Activated naive CD8-positive, alpha-beta T cell treated with anti-CD3 and anti-CD28 coated beads, Interleukin-2, amount 50 U/mL, for 16 hours (primary cell): ENCODE data around the gene ECI1.

Experiments
- DNase-seq: peaks from one replicate; pipeline ENCODE4 v3.0.0-alpha.2; 2020; ENCODE audit warnings: low read depth, low spot score

ECI1 gene

GRCh38 chr16:2196162-2196980 is 55.0 kb downstream of the ECI1 start, which contains the start of gene CASKIN1:
CASKIN1 (minus strand) TSS chr16:2196605; CDS start chr16:2196432, 173 bp downstream.
- no peak for DNase-seq

- no peak for DNase-seq
Measured at GRCh38 chr16:2195322-2196161, 55.8 kb downstream of the ECI1 start.

- no peak for DNase-seq
Measured at GRCh38 chr16:2194852-2195321, 56.5 kb downstream of the ECI1 start.

- DNase-seq, result no peak
Measured at GRCh38 chr16:2194166-2194834, 57.1 kb downstream of the ECI1 start.

- no peak for DNase-seq
Measured at GRCh38 chr16:2191446-2191706, 60.0 kb downstream of the ECI1 start.

- DNase-seq, result no peak
Measured at GRCh38 chr16:2190659-2191445, 60.5 kb downstream of the ECI1 start.

GRCh38 chr16:2190002-2190658 is 61.3 kb downstream of the ECI1 start:
- DNase-seq, result no peak
